Kidney (tissue), 14 donors: ENCODE data around the gene WNK3. TPM values are rescaled to one million over a fixed set of nuclear protein-coding genes. Genes with fewer than 3 reads are reported as not detected.

Experiments used
- DNase-seq, 5 donors: peaks; one replicate each; pipeline ENCODE4 v3.0.0-alpha.2; 2013 to 2020
- FAIRE-seq: peaks from 2 replicates; lab custom pipeline; 2012; peaks lifted over from hg19 to GRCh38; lab: Jason Lieb, UNC
- H3K27ac ChIP-seq, 2 donors: one replicate each; pipeline ENCODE4 v1.7.0; 2013; ENCODE audit warnings: low read depth in 2 of 2, low read length in 2 of 2, inconsistent platforms in 1 of 2
- H3K27me3 ChIP-seq: one replicate; pipeline ENCODE4 v1.7.1; 2013; ENCODE audit warnings: low read length, inconsistent platforms; ENCODE audit not compliant: control insufficient read depth, insufficient read depth
- H3K36me3 ChIP-seq, 3 donors: one replicate each; pipeline versions ENCODE4 v1.7.0 to v1.7.1; 2013; ENCODE audit warnings: low read length in 3 of 3, control low read depth in 1 of 3, inconsistent platforms in 1 of 3; ENCODE audit not compliant: insufficient read depth in 3 of 3, control insufficient read depth in 2 of 3
- H3K4me1 ChIP-seq, 3 donors: one replicate each; pipeline versions ENCODE4 v1.7.0 to v1.7.1; 2013; ENCODE audit warnings: low read length in 3 of 3, inconsistent platforms in 1 of 3, low read depth in 1 of 3; ENCODE audit not compliant: control insufficient read depth in 2 of 3, insufficient read depth in 2 of 3
- H3K4me3 ChIP-seq, 3 donors: one replicate each; pipeline versions ENCODE4 v1.7.0 to v1.8.1; 2013; ENCODE audit warnings: low read length in 3 of 3, control low read depth in 1 of 3, inconsistent platforms in 1 of 3
- H3K9ac ChIP-seq, 3 donors: one replicate each; pipeline versions ENCODE4 v1.7.0 to v1.7.1; 2013; ENCODE audit warnings: low read length in 3 of 3, control low read depth in 1 of 3, inconsistent platforms in 1 of 3
- H3K9me3 ChIP-seq, 3 donors: one replicate each; pipeline versions ENCODE4 v1.7.0 to v1.7.1; 2013; ENCODE audit warnings: low read length in 3 of 3, control low read depth in 1 of 3, inconsistent platforms in 1 of 3; ENCODE audit not compliant: control insufficient read depth in 2 of 3, insufficient read depth in 1 of 3
- intact Hi-C: fragments of 100-400 bp; cut with DNase I; formaldehyde crosslinking; loops from one replicate; pipeline ENCODE4 v1.11.1; 2022
- polyA plus RNA-seq: library from polyadenylated mRNA; stranded (reverse); fragments of 350-450 nt; fragmentation: Illumina TruSeq; extraction: RNeasy Lipid Tissue Mini Kit (QIAGEN cat#74804); gene quantifications from one replicate; pipeline ENCODE4 v1.2.3, GENCODE V29; 2014; ENCODE audit warnings: low read depth, low replicate concordance; ENCODE audit not compliant: insufficient read depth
- total RNA-seq: library from RNA; stranded (reverse); fragmentation: NEBNext Ultra II Directional; extraction: Animal tissue kit (Norgen Biotek cat#: 25700); gene quantifications from one replicate; pipeline ENCODE4 v1.2.1, GENCODE V29; 2021
- TF ChIP-seq, protein P1 (sequence below): IDR thresholded peaks from 3 replicates; pipeline ENCODE4 v1.5.1; 2012; ENCODE audit warnings: mild to moderate bottlenecking, moderate library complexity, borderline replicate concordance; ENCODE audit not compliant: insufficient read depth; ENCODE audit errors: extremely low read depth
- donor health status: control.
- donor health status: control.
- donor health status: control.
- donor health status: control.
- donor health status: control.
- donor health status: DM: yes; HTN: yes; CAD: no.
- donor health status: Normal renal cell carcinoma (clear cell type).

WNK3 gene
- total and polyA plus RNA-seq, 2 donors from 2014 or later, result 0.75 to 5.6 TPM

GRCh38 chrX:54181202-54181953 is 176.5 kb downstream of the WNK3 start:
- no peaks in the 10 kb centered on the region for H3K36me3 ChIP-seq
- FAIRE-seq (no peak), DNase-seq (no peak)
- TF ChIP-seq, protein P1, sequence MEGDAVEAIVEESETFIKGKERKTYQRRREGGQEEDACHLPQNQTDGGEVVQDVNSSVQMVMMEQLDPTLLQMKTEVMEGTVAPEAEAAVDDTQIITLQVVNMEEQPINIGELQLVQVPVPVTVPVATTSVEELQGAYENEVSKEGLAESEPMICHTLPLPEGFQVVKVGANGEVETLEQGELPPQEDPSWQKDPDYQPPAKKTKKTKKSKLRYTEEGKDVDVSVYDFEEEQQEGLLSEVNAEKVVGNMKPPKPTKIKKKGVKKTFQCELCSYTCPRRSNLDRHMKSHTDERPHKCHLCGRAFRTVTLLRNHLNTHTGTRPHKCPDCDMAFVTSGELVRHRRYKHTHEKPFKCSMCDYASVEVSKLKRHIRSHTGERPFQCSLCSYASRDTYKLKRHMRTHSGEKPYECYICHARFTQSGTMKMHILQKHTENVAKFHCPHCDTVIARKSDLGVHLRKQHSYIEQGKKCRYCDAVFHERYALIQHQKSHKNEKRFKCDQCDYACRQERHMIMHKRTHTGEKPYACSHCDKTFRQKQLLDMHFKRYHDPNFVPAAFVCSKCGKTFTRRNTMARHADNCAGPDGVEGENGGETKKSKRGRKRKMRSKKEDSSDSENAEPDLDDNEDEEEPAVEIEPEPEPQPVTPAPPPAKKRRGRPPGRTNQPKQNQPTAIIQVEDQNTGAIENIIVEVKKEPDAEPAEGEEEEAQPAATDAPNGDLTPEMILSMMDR, result no peak
- H3K4me3 ChIP-seq, result peak overlapping the region; percentile 56 to 81 (median 60)
- no peak overlapping the region for H3K27ac ChIP-seq
- peaks cover 0 to 5% (median 0%) of the 10 kb centered on the region in 3 donors for H3K4me1 ChIP-seq
- intact Hi-C loops, result no loop called here
- no peaks in the 10 kb centered on the region for H3K9me3 ChIP-seq
- H3K27me3 ChIP-seq, result no peaks in the 10 kb centered on the region
- H3K9ac ChIP-seq, result peak overlapping the region; percentile 24 to 36 (median 28)

GRCh38 chrX:54180403-54180802 is 177.4 kb downstream of the WNK3 start:
- Histone ChIP-seq H3K36me3 (no peaks in the 10 kb centered on the region), H3K4me1 (peaks cover 0 to 5% (median 0%) of the 10 kb centered on the region in 3 donors), H3K4me3 (peak overlapping the region in 1 of 3 donors; percentile 60), H3K27me3 (no peaks in the 10 kb centered on the region), H3K27ac (no peak overlapping the region), H3K9ac (no peak overlapping the region), H3K9me3 (no peaks in the 10 kb centered on the region)
- TF ChIP-seq, protein P1, result no peak
- intact Hi-C loops, result no loop called here
- DNase-seq, result no peak
- no peak for FAIRE-seq

- TF ChIP-seq, protein P1, result no peak
- Histone ChIP-seq H3K9ac (no peak overlapping the region), H3K27ac (no peak overlapping the region), H3K27me3 (no peaks in the 10 kb centered on the region), H3K36me3 (peaks cover 0 to 2% (median 0%) of the 10 kb centered on the region in 3 donors), H3K4me3 (no peak overlapping the region), H3K9me3 (no peaks in the 10 kb centered on the region), H3K4me1 (peaks cover 0 to 5% (median 0%) of the 10 kb centered on the region in 3 donors)
- DNase-seq (no peak), FAIRE-seq (no peak)
- intact Hi-C loops, result no loop called here
Measured at GRCh38 chrX:54178100-54178940, 179.5 kb downstream of the WNK3 start.
